OCI-LY1 (cell line): ENCODE results near the gene DEXI.

Experiments used
- H2AFZ ChIP-seq: fragments of 200-600 bp; sonication (generic), shearing (Covaris generic); 2 replicates; pipeline ENCODE4 v1.6.0; 2014; ENCODE audit warnings: antibody characterized with exemption, mild to moderate bottlenecking, low read length
- H3F3A ChIP-seq: fragments of 200-600 bp; sonication (generic), shearing (Covaris generic); 2 replicates; pipeline ENCODE4 v1.6.0; 2014; ENCODE audit warnings: mild to moderate bottlenecking, antibody characterized with exemption, low read length, moderate library complexity; ENCODE audit not compliant: insufficient read depth
- H3K27ac ChIP-seq: fragments of 200-600 bp; sonication (generic); 2 replicates; pipeline ENCODE4 v1.5.1; 2014; ENCODE audit warnings: low read length, mixed run types, mild to moderate bottlenecking, low read depth; ENCODE audit not compliant: poor library complexity, severe bottlenecking
- H3K27me3 ChIP-seq: fragments of 200-600 bp; sonication (generic); 2 replicates; pipeline ENCODE4 v1.6.0; 2014; ENCODE audit warnings: antibody characterized with exemption, mild to moderate bottlenecking, low read length, moderate library complexity; ENCODE audit not compliant: insufficient read depth
- H3K36me3 ChIP-seq: fragments of 200-600 bp; sonication (generic); 2 replicates; pipeline ENCODE4 v1.6.1; 2014; ENCODE audit warnings: mild to moderate bottlenecking, antibody characterized with exemption, low read length, moderate library complexity, mixed read lengths; ENCODE audit not compliant: insufficient read depth
- H3K4me1 ChIP-seq: fragments of 200-600 bp; sonication (generic); 2 replicates; pipeline ENCODE4 v1.5.1; 2014; ENCODE audit warnings: mild to moderate bottlenecking, low read length, moderate library complexity; ENCODE audit not compliant: insufficient read depth, severe bottlenecking
- H3K4me2 ChIP-seq: fragments of 200-600 bp; sonication (generic), shearing (Covaris generic); 2 replicates; pipeline ENCODE4 v1.6.1; 2014; ENCODE audit warnings: low read length
- H3K4me3 ChIP-seq: fragments of 200-600 bp; sonication (generic); 2 replicates; pipeline ENCODE4 v1.5.1; 2014; ENCODE audit warnings: low read length, low read depth, mild to moderate bottlenecking, mixed read lengths; ENCODE audit not compliant: poor library complexity, severe bottlenecking
- H3K79me2 ChIP-seq: fragments of 200-600 bp; shearing (Covaris generic); 2 replicates; pipeline ENCODE4 v1.6.1; 2016; ENCODE audit warnings: mixed run types, low read length, mixed read lengths; ENCODE audit not compliant: insufficient read depth
- H3K9ac ChIP-seq: fragments of 200-600 bp; sonication (generic), shearing (Covaris generic); 2 replicates; pipeline ENCODE4 v1.6.1; 2014; ENCODE audit warnings: mild to moderate bottlenecking, low read length, mixed read lengths
- H3K9me2 ChIP-seq: fragments of 200-600 bp; sonication (generic), shearing (Covaris generic); 2 replicates; pipeline ENCODE4 v1.6.1; 2014; ENCODE audit warnings: low read depth, mild to moderate bottlenecking, low read length, mixed read lengths
- H3K9me3 ChIP-seq: fragments of 200-600 bp; shearing (Covaris generic); 2 replicates; pipeline ENCODE4 v1.6.1; 2014; ENCODE audit warnings: low read length, mixed read lengths
- H4K20me1 ChIP-seq: fragments of 200-600 bp; sonication (generic), shearing (Covaris generic); 2 replicates; pipeline ENCODE4 v1.6.0; 2016; ENCODE audit warnings: mild to moderate bottlenecking, low read length; ENCODE audit not compliant: insufficient read depth
- EZH2 ChIP-seq: fragments of 200-600 bp; sonication (generic), shearing (Covaris generic); IDR thresholded peaks from 2 replicates; pipeline ENCODE4 v1.8.0; 2017; ENCODE audit warnings: borderline replicate concordance, mixed run types, mild to moderate bottlenecking, antibody characterized with exemption, low read length, moderate library complexity, mixed read lengths
- TF ChIP-seq, protein P1 (sequence below): fragments of 200-600 bp; sonication (generic), shearing (Covaris generic); IDR thresholded peaks from 2 replicates; pipeline ENCODE4 v1.5.1; 2017; ENCODE audit warnings: mild to moderate bottlenecking, antibody characterized with exemption, low read length, moderate library complexity, mixed read lengths

The DEXI gene

DNA sequence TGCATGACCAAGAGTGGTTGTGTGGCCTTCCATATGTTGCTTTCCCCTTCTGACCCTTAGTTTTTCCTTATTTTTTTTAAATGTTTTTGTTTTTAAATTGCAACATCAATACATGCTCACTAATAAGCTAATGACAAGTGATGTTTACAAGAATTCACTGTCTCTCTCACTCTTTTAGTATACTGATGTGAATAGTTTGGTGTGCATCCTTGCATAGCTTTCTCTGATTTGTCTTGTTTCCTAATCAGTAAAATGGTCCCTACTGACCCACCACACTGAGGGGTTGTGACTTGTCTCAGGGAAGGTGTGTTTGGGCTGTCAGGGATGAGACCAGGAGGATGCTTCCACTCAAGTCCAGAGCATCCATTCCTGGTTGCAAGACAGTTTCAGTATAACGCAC, 39.3 kb downstream of the DEXI start:
- Histone ChIP-seq H3K9ac (no peak overlapping the region), H4K20me1 (no peaks in the 10 kb centered on the region), H3F3A (no peaks in the 10 kb centered on the region), H3K9me3 (no peaks in the 10 kb centered on the region), H3K4me3 (no peak overlapping the region), H3K9me2 (no peaks in the 10 kb centered on the region), H3K27ac (no peak overlapping the region), H3K4me1 (no peaks in the 10 kb centered on the region), H3K79me2 (no peaks in the 10 kb centered on the region), H3K27me3 (no peaks in the 10 kb centered on the region), H3K4me2 (no peak overlapping the region), H3K36me3 (peaks cover 99% of the 10 kb centered on the region), H2AFZ (no peak overlapping the region)
- no peak for TF ChIP-seq EZH2
- TF ChIP-seq, protein P1, sequence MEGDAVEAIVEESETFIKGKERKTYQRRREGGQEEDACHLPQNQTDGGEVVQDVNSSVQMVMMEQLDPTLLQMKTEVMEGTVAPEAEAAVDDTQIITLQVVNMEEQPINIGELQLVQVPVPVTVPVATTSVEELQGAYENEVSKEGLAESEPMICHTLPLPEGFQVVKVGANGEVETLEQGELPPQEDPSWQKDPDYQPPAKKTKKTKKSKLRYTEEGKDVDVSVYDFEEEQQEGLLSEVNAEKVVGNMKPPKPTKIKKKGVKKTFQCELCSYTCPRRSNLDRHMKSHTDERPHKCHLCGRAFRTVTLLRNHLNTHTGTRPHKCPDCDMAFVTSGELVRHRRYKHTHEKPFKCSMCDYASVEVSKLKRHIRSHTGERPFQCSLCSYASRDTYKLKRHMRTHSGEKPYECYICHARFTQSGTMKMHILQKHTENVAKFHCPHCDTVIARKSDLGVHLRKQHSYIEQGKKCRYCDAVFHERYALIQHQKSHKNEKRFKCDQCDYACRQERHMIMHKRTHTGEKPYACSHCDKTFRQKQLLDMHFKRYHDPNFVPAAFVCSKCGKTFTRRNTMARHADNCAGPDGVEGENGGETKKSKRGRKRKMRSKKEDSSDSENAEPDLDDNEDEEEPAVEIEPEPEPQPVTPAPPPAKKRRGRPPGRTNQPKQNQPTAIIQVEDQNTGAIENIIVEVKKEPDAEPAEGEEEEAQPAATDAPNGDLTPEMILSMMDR = no peak

DNA sequence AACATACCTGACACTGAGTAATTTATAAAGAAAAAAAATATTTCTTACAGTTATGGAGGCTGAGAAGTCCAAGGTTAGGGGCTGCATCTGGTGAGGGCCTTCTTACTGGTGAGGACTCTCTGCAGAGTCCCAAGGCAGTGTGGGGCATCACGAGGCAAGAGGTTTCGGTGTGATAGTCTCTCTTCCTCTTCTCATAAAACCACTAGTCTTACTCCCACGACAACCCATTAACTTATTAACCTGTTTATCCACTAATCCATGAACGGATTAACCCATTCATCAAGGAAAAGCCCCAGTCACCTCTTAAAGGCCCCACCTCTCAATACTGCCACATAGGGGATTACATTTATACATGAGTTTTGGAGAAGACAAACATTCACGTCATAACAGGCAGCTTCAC, 45.1 kb downstream of the DEXI start:
- Histone ChIP-seq H3K4me2 (no peak overlapping the region), H3K4me3 (no peak overlapping the region), H3K9ac (no peak overlapping the region), H3F3A (no peaks in the 10 kb centered on the region), H4K20me1 (no peaks in the 10 kb centered on the region), H3K9me2 (no peaks in the 10 kb centered on the region), H3K27ac (no peak overlapping the region), H2AFZ (no peak overlapping the region), H3K36me3 (peaks cover 80% of the 10 kb centered on the region), H3K9me3 (no peaks in the 10 kb centered on the region), H3K79me2 (0 out of 2 replicates have a peak, but pooled peaks cover 3% of the 10 kb centered on the region), H3K27me3 (no peaks in the 10 kb centered on the region), H3K4me1 (peaks cover 8% of the 10 kb centered on the region)
- TF ChIP-seq, protein P1 = no peak
- TF ChIP-seq EZH2 = no peak

DNA sequence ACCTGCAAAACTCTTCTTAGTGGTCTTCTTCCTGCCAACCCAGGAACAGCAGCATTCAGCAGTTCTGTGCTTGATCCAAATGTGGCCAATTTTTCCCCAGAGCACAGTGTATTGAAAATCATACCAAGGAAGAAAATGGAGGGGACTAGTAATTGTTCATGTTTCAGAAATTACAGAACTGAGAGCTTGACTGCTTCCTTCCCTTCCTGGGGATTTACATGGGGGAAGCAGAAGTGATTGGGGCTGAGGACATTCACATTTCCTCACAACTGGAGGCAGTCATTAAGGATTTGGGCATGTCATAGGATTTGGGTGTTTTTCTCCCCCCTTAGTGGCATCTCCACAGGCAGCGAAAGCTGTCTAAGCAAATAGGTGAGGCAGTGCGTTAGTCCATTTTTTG, 45.5 kb downstream of the DEXI start:
- TF ChIP-seq, protein P1 = no peak
- TF ChIP-seq EZH2 = no peak
- Histone ChIP-seq H3K79me2 (0 out of 2 replicates have a peak, but pooled peaks cover 3% of the 10 kb centered on the region), H3K27ac (peak overlapping the region; percentile 41), H3K27me3 (no peaks in the 10 kb centered on the region), H3K36me3 (peaks cover 76% of the 10 kb centered on the region), H3K9me2 (no peaks in the 10 kb centered on the region), H2AFZ (no peak overlapping the region), H3K4me1 (peaks cover 12% of the 10 kb centered on the region), H4K20me1 (no peaks in the 10 kb centered on the region), H3K4me3 (no peak overlapping the region), H3F3A (no peaks in the 10 kb centered on the region), H3K4me2 (no peak overlapping the region), H3K9ac (no peak overlapping the region), H3K9me3 (no peaks in the 10 kb centered on the region)
